HG03045 (cell line): ENCODE data around the gene NEDD9.
A peak's percentile ranks its signal among the peaks of the same experiment; 100 is the strongest.

Experiments used
- ATAC-seq: cut with Tn5 transposase; IDR thresholded peaks from one replicate; pipeline ENCODE4 v1.9.1; 2021; ENCODE audit warnings: mild to moderate bottlenecking, moderate library complexity; ENCODE audit not compliant: unreplicated experiment

NEDD9 gene, protein sequence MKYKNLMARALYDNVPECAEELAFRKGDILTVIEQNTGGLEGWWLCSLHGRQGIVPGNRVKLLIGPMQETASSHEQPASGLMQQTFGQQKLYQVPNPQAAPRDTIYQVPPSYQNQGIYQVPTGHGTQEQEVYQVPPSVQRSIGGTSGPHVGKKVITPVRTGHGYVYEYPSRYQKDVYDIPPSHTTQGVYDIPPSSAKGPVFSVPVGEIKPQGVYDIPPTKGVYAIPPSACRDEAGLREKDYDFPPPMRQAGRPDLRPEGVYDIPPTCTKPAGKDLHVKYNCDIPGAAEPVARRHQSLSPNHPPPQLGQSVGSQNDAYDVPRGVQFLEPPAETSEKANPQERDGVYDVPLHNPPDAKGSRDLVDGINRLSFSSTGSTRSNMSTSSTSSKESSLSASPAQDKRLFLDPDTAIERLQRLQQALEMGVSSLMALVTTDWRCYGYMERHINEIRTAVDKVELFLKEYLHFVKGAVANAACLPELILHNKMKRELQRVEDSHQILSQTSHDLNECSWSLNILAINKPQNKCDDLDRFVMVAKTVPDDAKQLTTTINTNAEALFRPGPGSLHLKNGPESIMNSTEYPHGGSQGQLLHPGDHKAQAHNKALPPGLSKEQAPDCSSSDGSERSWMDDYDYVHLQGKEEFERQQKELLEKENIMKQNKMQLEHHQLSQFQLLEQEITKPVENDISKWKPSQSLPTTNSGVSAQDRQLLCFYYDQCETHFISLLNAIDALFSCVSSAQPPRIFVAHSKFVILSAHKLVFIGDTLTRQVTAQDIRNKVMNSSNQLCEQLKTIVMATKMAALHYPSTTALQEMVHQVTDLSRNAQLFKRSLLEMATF

DNA sequence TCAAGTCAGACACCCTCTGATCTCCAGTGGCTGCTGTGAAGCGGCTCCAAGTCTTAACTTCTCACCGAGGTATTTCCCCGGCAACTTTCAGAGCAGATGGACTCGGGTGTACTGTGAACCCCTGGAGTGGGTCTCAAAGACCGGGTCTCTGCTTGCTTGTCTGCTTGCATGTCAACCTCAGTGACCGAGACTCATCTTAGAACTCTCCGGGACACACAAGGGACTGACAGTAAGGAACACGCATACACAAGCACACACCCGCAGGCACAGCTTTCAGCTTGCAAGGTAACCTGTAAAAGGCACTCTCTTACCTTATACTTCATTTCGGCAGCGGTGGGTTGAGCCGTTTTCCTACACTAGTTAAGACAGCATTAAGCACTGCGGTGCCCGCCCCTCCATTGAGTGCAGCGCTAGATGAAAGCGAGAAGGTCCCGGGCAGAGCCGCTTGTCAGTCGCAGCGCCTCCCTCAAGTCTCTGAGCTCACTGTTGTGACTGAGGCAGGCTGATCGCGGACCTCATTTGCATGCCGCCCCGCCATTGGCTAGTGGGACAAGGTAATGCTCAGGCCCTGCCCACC lies at the start of gene NEDD9:
Gene NEDD9, minus strand, starts transcription at position 476 of the 577 bp plus-strand sequence. Its CDS starts 153 bp downstream, at position 323.
- peak; percentile 99 for ATAC-seq

DNA sequence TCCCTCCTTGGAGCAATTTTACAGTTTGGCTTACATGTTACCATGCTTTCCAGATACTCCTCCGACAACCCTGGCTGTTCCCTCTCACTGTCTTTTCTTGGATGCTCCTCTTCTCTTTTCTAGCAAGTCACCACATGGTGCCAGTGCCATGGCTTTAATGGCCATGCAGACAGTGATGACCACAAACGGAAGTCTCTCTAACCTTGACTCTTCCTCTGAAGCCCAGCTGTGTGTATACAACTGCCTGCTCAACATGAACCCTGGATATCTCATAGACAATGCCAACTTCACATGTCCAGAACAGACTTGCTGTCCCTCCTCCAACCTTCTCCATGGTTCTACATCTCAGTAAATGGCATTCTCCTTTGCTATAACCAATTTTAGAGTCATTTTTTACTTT lies 49.8 kb upstream of the NEDD9 start:
- no peak for ATAC-seq

DNA sequence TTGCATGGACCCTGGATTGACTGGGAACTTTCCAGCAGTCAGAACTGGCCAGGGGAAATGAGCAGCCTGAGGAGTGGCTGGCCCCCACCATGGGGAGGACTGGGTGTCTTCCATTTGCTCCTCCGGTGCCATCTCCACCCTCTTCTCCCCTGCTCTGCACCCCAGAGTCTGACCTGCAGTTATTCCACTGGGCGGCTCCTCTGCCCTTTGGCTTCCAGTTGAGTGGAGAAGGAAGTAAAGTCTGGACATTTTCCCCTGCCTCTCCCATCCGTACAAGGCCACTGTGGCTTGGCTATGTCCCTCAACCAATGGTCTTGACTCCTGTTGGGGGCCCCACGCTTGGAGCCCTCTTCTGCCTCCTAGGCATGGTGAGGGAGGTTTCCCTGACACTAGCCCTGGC lies 47.9 kb upstream of the NEDD9 start:
- ATAC-seq: no peak

DNA sequence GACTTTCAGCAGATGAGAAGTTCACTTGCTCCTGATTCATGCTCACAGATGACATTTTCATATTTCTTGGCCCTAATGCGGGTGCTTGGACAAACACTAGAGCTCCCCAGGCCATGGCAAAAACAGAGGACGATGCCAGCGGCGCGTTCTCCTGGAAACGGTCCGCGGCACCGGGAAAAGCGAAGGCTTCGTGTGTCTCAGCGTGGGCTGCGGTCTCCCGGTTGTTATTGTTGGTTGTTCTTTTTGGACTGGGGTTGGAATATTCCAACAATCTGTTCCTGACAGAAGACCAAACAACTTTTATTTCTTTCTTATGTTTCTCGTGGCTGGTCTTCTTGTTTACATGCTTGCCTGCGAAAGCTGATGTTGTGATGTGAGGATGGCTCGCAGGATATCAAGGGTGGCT lies 46.8 kb upstream of the NEDD9 start:
- ATAC-seq: no peak

DNA sequence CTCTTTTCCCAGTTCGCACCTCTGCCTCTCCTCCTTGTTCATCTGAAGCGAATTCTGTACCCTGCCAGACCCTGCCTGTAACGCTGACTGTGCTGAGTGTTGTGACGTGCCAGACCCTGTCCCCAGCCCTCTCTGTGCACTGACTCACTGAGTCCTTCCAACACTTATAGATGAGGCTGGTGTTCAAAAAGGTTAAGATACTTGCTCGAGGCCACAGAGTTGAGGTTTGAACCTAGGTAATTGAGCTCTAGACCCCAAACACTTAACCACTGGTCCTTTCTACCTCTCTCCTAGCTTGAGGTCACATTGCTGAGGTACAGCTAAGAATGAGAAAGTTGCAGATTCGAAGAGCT lies 45.7 kb upstream of the NEDD9 start:
- peak; percentile 35 for ATAC-seq

DNA sequence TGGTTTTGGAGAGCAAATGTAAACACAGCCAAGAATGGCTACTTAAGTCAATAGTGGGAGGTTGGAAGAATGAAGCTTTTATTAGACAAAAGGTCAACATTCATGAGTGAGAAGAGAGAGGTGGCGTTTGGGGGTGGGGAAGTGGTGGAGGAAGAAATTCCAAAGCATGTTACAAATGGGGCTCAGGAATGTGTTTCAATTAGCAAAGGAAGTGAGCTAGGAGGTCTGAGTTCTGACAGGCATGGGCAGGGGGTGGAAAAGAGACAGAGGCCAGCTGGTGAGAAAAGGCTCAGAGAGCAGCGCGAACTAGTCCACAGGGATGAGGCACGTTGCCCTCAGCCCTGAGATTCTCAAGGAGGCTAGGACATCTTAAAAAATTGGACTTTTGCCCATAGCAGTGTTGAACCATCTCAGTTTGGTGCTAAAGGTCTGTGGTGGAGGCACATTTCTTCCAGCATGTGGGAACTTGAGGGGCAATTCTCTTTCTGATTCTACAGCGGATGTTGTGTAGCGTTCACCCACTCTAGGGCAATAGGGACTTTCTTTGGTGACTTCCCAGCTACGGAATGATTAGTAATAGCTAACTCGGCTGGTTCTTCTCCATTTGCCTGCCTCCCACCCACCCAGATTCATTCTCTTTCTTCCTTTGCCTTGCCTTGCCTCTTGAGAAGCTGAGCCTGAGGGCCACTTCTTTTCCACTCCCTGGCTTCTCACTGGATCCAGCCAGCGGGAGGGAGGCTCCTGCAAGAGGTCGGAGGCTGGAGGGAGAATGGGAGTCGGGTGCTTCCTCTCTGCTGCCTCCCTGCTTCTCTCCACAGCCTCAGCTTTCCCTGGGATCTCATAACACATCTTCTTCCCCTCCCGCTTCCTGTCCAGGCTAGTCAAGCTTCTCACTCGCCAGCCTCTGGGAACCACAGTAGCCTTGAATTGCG lies 45.1 kb upstream of the NEDD9 start:
- ATAC-seq: peak; percentile 47

DNA sequence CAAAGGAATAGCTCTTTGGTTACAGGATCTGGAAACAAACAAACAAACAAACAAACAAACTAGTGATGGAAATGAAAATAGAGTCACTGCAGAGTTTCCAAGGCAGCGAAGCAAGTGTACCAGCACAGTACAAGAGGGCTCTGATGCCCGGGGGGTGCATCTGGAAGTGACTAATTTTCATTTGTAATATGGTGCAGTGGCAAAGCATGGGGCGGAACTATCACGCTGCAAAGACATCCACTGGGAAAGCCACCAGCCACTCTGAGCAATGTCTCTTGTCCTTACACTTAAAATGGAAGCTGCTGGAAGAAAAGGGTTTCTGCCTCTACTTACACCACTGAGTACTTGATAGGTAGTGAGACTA lies 44.4 kb upstream of the NEDD9 start:
- no peak for ATAC-seq

DNA sequence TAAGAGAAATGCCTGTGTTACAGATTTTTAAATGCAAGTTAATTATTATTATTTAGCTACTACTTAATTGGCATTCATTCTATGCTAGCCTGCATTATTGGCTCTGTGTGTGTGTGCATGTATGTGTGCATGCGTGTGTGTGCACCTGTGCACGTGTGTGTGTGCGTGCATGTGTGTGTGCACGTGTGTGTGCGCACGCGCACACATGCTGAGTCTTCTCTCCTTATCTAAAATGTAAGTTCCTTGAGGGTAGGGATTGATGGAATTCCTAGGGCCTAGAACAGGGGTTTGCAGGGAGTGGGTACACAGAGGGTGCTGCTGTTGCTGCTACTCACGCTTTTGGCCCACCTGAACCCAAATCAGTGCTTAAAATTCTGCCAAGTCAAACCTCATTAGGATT lies 43.8 kb upstream of the NEDD9 start:
- no peak for ATAC-seq

DNA sequence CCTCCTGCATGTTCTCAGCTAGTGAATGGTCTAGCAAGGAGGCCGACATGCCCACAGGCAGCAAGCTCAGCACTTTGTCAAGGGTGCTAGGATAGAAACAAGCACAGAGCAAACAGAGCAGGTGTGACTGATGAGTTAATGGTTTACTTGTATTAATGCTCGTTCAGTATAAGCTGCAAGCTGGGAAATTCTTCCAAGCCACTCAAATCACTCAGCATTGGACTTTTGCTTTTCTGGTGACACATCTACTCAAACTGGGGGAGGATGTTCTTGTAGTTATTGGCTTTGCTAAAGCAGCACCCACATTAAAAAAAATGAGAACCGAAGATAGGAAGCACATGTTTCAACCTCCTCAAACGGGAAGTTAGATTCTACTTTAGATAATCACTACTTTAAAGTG lies 43.1 kb upstream of the NEDD9 start:
- peak; percentile 58 for ATAC-seq

DNA sequence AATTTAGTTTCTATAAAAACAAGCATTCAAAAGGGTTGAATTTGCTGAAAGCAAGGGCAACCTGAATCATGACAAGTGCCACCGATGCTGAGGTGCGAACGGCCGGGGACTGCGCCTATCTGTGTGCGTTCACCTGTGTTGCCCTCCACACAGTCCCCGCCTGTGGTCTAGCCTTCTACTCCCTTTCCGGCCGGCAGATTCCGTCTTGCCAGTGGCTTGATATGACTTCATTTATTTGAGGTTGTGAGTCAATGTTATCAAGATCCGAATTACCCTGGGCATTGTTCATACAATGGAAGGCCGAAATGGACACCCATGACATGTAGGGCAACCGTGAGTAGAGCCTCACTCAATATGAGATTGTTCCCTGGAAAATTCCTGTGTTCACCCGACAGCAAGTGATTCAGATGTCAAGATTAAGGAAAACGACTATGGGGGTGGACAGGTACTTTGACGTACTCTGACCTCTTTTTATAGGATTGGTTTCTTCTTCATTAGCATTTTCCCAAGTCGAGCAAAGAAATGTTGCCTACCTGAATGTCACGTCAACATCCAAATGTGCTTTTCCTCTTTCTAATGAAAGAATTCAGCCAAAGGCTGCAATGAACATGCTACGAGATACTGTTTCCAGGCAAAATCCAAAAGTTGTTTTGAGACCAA lies 41.1 kb upstream of the NEDD9 start:
- ATAC-seq: no peak

DNA sequence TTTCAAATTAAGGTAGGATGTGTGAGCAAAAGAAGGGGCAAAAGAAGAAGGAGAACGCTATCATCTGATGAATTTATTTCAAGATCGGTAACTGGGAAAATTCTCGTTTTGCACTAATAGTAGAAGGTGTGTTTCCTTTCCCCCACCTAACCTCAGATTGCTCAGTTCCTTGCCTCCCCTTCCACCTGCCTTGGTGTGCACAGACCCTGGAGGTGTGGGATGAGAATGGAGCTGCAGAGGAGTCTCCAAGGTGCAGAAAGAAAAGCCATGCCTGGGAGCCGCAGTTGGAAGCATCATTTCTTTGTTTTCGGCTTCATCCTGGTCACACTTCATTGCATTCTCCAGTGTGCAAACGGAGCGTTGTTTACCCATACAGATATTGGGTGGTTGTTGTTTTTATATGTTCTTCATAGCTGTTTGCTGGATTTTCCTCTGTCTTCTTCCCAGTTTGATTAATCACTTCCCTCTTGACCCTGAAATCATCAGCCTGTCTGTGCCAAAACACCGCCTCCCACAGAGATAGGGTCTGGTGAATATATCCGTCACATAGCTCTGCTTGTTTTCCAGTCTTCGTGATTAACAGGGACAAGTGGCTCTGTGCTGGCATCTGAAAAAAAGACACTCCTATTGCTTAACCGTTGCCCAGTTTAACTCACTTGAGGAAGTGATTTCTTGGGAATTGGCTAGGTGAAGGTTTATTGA lies 40.2 kb upstream of the NEDD9 start:
- no peak for ATAC-seq

DNA sequence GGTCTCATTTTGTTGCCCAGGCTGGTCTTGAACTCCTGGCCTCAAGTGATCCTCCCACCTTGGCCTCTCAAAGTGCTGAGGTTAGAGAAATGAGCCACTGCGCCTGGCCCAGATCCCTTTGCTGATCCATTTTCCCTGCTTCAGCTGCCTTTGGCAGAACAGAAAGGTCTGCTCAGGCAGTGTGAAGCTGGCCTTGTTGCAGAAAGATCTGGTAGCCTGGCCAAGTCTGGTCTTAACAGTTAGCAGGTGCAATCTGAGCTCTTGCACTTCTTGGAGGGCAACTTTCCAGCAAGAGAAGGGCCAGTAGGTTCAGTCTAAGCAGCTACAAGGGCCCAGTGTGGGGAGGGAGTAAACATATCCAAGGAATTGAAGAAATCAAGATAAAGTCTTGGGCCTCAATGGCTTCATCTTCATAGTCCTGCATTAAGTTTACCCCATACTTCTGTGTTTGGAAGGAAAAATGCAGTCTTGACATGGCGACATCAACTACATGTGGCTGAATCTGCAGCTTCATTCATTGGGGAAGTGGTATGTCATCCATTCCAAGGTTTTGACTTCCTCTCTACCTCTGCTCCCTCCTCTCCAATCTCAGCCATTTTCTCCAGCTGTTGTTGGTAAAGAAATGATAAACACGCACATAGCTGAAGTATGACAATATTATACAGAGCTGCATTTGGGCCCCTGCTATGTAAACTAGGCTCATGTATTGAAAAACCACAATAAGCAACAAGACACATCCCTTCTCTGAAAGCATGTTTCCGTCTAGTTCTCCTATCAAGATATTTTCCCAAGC lies 39.0 kb upstream of the NEDD9 start:
- no peak for ATAC-seq

DNA sequence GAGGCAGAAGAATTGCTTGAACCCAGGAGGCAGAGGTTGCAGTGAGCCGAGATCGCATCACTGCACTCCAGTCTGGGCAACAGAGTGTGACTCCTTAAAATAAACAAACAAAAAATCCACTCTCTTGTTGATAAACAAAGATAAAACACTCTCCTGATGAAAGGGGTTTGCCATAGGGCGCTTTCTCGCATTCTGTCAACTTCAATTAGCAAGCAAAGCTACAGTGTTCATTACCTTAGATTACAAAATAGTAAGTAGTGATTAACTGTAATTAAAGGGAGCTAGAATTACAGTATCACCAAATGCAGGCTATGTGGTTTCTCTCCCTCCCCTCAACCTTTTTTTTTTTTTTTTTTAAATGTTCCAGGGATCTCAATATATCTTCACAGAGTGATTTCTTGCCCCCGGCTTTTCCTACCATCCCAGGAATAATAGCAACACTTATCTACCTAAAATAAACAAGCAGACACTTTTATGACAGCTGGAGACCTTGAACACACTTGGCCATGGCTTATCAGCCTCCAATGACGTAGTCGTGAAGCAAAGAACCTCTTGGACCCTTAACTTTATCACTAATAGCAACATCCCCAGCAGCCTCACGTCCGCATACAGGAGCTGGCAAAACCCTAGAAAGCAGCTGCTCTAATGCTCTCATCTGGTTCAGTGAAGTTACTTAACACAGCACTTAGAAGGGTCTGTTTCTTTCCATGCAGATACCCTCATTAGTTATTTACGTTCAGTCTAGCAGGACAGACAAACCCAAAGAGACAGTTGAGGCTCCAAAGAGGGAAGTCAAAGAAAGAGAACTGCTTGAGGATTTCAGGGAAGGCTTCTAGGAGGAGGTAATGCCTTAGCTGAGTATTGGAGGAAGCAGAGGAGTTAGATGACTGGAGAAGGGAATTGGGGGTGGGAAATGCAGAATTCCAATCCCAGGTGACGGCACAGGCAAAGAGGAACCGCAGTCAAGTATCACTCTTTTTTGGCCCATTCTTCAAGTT lies 37.9 kb upstream of the NEDD9 start:
- no peak for ATAC-seq

DNA sequence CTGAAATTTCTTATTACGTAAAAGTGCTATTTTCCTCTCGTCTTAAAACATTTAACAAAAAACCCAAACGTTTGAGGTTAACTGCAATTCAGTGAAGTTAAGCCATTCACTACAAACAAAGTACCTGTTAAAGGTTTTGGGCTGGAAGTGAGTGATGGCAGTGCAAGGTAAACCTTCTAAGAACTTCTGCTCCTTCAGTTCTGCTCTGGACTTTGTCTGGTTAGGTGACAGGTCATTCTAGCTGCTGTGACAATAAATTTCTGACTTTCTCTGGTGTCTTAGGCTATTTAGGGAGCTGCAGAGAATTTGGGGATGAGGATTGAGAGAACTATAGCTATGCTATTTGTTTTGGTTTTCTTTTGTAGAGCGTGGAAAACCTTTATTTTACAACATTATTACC lies 36.5 kb upstream of the NEDD9 start:
- no peak for ATAC-seq

DNA sequence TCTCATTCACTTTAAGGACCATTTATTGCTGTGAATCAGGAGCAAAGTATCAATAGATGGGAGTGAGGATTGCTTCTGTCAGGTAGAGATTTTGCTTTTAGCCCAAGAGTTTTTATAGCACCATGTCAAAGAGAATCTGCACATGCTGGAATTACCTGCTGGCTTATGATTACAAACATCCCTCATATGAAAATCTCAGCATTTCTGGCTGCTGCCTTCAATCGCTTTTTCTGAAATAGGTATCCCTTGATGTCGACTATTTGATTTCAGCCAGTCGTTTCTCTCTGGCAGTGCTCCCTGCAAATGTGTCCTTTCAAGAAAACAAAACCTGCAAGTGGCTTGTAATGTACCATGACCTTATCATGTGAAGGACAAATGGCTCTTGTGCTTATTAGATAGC lies 34.5 kb upstream of the NEDD9 start:
- no peak for ATAC-seq

DNA sequence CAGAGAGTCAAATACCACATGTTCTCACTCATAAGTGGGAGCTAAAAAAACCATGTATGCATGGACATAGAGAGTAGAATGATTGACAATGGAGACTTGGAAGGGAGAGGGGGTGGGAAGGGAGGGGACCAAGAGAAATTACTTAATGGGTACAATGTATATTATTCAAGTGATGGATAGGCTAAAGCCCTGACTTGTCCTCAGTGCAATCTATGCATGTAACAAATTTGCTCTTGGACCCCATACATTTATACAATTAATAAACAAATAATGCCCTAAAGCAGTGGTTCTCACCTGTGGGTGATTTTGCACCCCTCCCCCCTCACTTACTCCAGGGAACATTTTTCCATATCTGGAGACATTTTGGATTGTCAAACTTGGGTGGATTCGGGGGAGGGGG lies 33.5 kb upstream of the NEDD9 start:
- ATAC-seq: no peak

DNA sequence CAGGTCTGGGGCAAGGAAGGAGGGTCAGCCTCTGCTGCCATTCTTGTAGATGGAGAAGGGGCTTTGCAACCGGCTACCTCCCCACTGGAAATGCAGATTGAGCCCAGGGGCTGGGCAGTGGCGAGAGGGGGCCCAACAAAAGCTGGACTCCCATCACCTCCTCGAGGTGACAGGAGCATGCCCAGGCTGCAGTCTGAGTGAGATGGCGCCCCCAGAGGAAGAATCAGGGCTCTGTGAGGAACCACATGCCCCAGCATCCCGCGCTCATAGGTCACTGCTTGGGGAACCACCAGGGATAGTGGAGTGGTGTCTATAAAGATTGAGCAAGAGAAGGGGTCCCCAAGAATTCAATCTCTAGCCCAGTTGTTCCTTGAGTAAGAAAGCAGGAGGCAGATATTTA lies 31.6 kb upstream of the NEDD9 start:
- ATAC-seq: no peak

DNA sequence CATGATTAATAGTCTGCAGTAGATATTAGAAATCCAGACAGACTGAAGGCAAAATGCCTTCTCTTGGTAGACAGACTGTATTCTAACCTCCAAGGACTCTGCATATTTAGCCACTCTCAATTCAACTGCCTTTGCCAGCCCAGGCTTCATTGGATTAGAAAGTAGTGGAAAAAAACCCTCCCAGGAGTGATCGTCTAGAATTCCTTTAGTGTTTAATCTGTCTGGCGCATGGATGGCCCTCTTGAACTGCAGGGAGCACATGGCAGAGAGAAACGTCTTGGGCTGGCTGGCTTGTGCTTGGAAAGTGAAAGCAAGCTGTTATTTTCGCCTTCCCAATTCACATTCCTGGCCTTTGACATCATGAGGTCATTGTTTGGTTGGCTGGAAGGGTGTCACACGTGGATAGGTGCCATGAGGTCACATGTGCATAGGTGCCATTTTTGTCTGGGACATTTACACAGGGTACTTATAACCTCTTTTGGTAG lies 30.9 kb upstream of the NEDD9 start:
- ATAC-seq: no peak
